Mesenchymal stem cell (in vitro differentiated cells and primary cell): Measurements from ENCODE around the gene ABI3BP.

Experiments
- DNase-seq: peaks from one replicate; pipeline ENCODE4 v3.0.0-alpha.2; 2013
- H2AFZ ChIP-seq: one replicate; pipeline ENCODE4 v1.6.1; 2013; ENCODE audit warnings: low read depth, mild to moderate bottlenecking, control low read depth, inconsistent platforms, low read length, moderate library complexity
- H2AK5ac ChIP-seq: 2 replicates; pipeline ENCODE4 v1.6.1; 2013; ENCODE audit warnings: low read length, moderate library complexity, mild to moderate bottlenecking, inconsistent platforms; ENCODE audit not compliant: severe bottlenecking
- H2BK120ac ChIP-seq: one replicate; pipeline ENCODE4 v1.6.1; 2013; ENCODE audit warnings: low read depth, mild to moderate bottlenecking, inconsistent platforms, low read length, moderate library complexity
- H2BK12ac ChIP-seq, 2 experiments: one replicate each; pipeline ENCODE4 v1.6.1; 2013; ENCODE audit warnings: inconsistent platforms in 2 of 2, low read length in 2 of 2, mild to moderate bottlenecking in 2 of 2, moderate library complexity in 2 of 2, control low read depth in 1 of 2
- H2BK15ac ChIP-seq: one replicate; pipeline ENCODE4 v1.6.1; 2013; ENCODE audit warnings: mild to moderate bottlenecking, low read depth, inconsistent platforms; ENCODE audit not compliant: poor library complexity, severe bottlenecking
- H2BK5ac ChIP-seq: 2 replicates; pipeline ENCODE4 v1.6.1; 2013; ENCODE audit warnings: low read depth, mild to moderate bottlenecking, low read length, control low read depth, inconsistent platforms; ENCODE audit not compliant: poor library complexity, severe bottlenecking
- H3K14ac ChIP-seq, 2 experiments: one replicate each; pipeline ENCODE4 v1.6.1; 2013; ENCODE audit warnings: inconsistent platforms in 2 of 2, low read length in 2 of 2, control low read depth in 1 of 2, mild to moderate bottlenecking in 1 of 2, moderate library complexity in 1 of 2
- H3K18ac ChIP-seq, 2 experiments: one replicate each; pipeline ENCODE4 v1.6.1; 2013; ENCODE audit warnings: inconsistent platforms in 2 of 2, low read length in 2 of 2, control low read depth in 1 of 2, low read depth in 1 of 2, mild to moderate bottlenecking in 1 of 2
- H3K23ac ChIP-seq, 2 experiments: one replicate each; pipeline ENCODE4 v1.6.1; 2013; ENCODE audit warnings: inconsistent platforms in 2 of 2, low read length in 2 of 2, mild to moderate bottlenecking in 2 of 2, moderate library complexity in 2 of 2, control low read depth in 1 of 2
- H3K27ac ChIP-seq: 2 replicates; pipeline ENCODE4 v1.5.1; 2013; ENCODE audit warnings: mild to moderate bottlenecking, moderate library complexity, low read length, control low read depth, inconsistent platforms; ENCODE audit not compliant: poor library complexity, severe bottlenecking
- H3K27me3 ChIP-seq, 2 experiments: 2 replicates each; pipeline versions ENCODE4 v1.6.1 to v1.7.0; 2013; ENCODE audit warnings: low read length in 2 of 2, mild to moderate bottlenecking in 2 of 2, moderate library complexity in 2 of 2, control low read depth in 1 of 2, inconsistent platforms in 1 of 2; ENCODE audit not compliant: control insufficient read depth in 1 of 2, insufficient read depth in 1 of 2
- H3K36me3 ChIP-seq, 2 experiments: 2 replicates each; pipeline versions ENCODE4 v1.6.1 to v1.7.0; 2013; ENCODE audit warnings: low read length in 2 of 2, control low read depth in 1 of 2, inconsistent platforms in 1 of 2, low read depth in 1 of 2, mild to moderate bottlenecking in 1 of 2; ENCODE audit not compliant: insufficient read depth in 2 of 2, control insufficient read depth in 1 of 2
- H3K4ac ChIP-seq, 2 experiments: one replicate each; pipeline ENCODE4 v1.6.1; 2013; ENCODE audit warnings: inconsistent platforms in 2 of 2, low read length in 2 of 2, mild to moderate bottlenecking in 2 of 2, moderate library complexity in 2 of 2, control low read depth in 1 of 2, low read depth in 1 of 2
- H3K4me1 ChIP-seq: 2 replicates; pipeline ENCODE4 v1.6.1; 2013; ENCODE audit warnings: low read depth, low read length, control low read depth; ENCODE audit not compliant: control insufficient read depth, insufficient read depth
- H3K4me2 ChIP-seq: 2 replicates; pipeline ENCODE4 v1.6.1; 2013; ENCODE audit warnings: low read length, mild to moderate bottlenecking, inconsistent platforms; ENCODE audit not compliant: poor library complexity, severe bottlenecking
- H3K4me3 ChIP-seq, 2 experiments: 2 replicates each; pipeline versions ENCODE4 v1.5.1 to v1.7.0; 2013; ENCODE audit warnings: low read length in 2 of 2, mild to moderate bottlenecking in 2 of 2, control low read depth in 1 of 2, low read depth in 1 of 2; ENCODE audit not compliant: insufficient read depth in 1 of 2
- H3K79me1 ChIP-seq: replicated peaks from 2 replicates; pipeline ENCODE4 v1.6.1; 2013; ENCODE audit warnings: mild to moderate bottlenecking, control low read depth, low read length, inconsistent platforms; ENCODE audit not compliant: poor library complexity, severe bottlenecking
- H3K9ac ChIP-seq: 2 replicates; pipeline ENCODE4 v1.7.0; 2013; ENCODE audit warnings: mild to moderate bottlenecking, low read length, moderate library complexity
- H3K9me3 ChIP-seq: 2 replicates; pipeline ENCODE4 v1.7.0; 2013; ENCODE audit warnings: mild to moderate bottlenecking, low read length; ENCODE audit not compliant: control insufficient read depth
- H4K8ac ChIP-seq: one replicate; pipeline ENCODE4 v1.6.1; 2013; ENCODE audit warnings: inconsistent platforms, mild to moderate bottlenecking, low read length, moderate library complexity
- H4K91ac ChIP-seq: one replicate; pipeline ENCODE4 v1.6.1; 2013; ENCODE audit warnings: mild to moderate bottlenecking, low read length, inconsistent platforms
- WGBS: methylation state at CpG from one replicate; pipeline ENCODE4 v1.1.7; 2013; ENCODE audit warnings: mixed read lengths; 5-methylcytosine and 5-hydroxymethylcytosine counted together

Gene ABI3BP

DNA sequence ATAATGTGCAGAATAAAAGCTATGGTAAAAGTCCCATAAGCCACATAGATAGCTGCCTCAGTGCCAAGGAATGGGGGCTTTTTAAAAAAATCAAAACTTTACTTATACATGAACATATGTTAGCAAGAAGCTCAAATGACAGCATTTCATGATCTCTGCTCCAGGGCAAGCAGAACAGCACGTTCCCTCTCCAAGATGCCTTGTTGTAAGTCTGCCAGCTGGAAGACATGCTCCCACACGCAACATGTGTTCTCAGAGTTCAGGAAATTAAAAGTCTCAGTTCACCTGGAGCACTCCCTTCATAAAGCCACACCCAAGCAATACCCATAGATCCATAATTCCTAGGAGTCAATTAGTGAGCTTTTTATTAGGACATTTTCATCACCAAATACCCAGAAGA is 52.2 kb downstream of the ABI3BP start:
- Histone ChIP-seq H3K36me3 (peaks cover 0 to 29% of the 10 kb centered on the region in 2 experiments), H3K4me2 (no peak overlapping the region), H3K79me1 (no peaks in the 10 kb centered on the region), H3K27me3 (no peaks in the 10 kb centered on the region), H2BK15ac (no peak overlapping the region), H4K91ac (no peak overlapping the region), H3K27ac (no peak overlapping the region), H3K9me3 (no peaks in the 10 kb centered on the region), H4K8ac (no peak overlapping the region), H2BK120ac (no peak overlapping the region), H3K9ac (no peak overlapping the region), H3K4me1 (no peaks in the 10 kb centered on the region), H3K18ac (no peak overlapping the region), H2AK5ac (no peak overlapping the region), H2BK5ac (no peak overlapping the region), H3K14ac (no peak overlapping the region), H2AFZ (no peak overlapping the region), H3K4me3 (no peak overlapping the region), H2BK12ac (no peak overlapping the region), H3K23ac (no peak overlapping the region), H3K4ac (no peak overlapping the region)
- DNase-seq, result no peak
- 82% methylated on average over 2 of the region's 2 CpGs for WGBS

DNA sequence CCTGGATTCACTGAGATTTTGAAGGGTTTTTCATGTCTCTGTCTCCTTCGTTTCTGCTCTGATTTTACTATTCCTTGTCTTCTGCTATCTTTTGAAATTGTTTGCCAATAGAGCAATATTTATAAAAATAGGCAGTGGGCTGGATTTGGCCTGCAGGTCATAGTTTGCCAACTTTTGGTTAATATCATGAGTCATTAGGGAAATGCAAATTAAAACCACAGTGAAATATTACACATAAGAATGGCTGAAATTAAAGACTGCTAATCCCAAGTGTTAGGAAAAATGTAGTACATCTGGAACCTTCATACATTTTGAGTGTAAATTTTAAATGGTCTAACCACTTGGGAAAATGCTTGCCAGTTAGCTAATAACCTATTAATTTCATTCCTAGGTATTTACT is 56.3 kb downstream of the ABI3BP start:
- no peaks in the 10 kb centered on the region for H3K79me1 ChIP-seq
- no peak for DNase-seq
- H4K8ac ChIP-seq, result no peak overlapping the region
- no peak overlapping the region for H2BK15ac ChIP-seq
- no peaks in the 10 kb centered on the region for H3K4me1 ChIP-seq
- H2AFZ ChIP-seq, result no peak overlapping the region
- H3K4me2 ChIP-seq, result no peak overlapping the region
- WGBS, result 100% methylated on average over 1 of the region's 1 CpG
- no peak overlapping the region for H3K27ac ChIP-seq
- H3K4me3 ChIP-seq, result no peak overlapping the region
- H3K9me3 ChIP-seq, result no peaks in the 10 kb centered on the region
- H3K4ac ChIP-seq, result no peak overlapping the region
- H3K9ac ChIP-seq, result no peak overlapping the region
- no peak overlapping the region for H3K18ac ChIP-seq
- H2BK5ac ChIP-seq, result no peak overlapping the region
- H3K27me3 ChIP-seq, result no peaks in the 10 kb centered on the region
- no peak overlapping the region for H2BK120ac ChIP-seq
- H2BK12ac ChIP-seq, result no peak overlapping the region
- no peak overlapping the region for H2AK5ac ChIP-seq
- no peak overlapping the region for H3K23ac ChIP-seq
- H3K36me3 ChIP-seq, result peaks cover 0 to 18% of the 10 kb centered on the region in 2 experiments
- H4K91ac ChIP-seq, result no peak overlapping the region
- H3K14ac ChIP-seq, result no peak overlapping the region

DNA sequence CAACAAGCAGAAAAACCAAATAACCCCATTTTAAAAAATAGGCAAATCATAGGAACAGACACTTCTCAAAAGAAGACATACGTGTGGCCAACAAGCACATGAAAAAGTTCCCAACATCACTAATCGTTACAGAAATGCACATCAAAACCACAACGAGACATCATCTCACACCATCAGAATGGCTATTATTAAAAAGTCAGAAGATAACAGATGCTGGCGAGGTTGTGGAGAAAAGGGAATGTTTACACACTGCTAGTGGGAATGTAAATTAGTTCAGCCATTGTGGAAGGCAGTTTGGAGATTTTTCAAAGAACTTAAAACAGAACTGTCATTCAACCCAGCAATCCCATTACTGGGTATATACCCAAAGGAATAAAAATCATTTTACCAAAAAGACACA is 60.7 kb downstream of the ABI3BP start:
- no peaks in the 10 kb centered on the region for H3K4me1 ChIP-seq
- no peak overlapping the region for H3K4ac ChIP-seq
- no peaks in the 10 kb centered on the region for H3K27me3 ChIP-seq
- no peak for DNase-seq
- H3K36me3 ChIP-seq, result peaks cover 0 to under 1% of the 10 kb centered on the region in 2 experiments
- H4K8ac ChIP-seq, result no peak overlapping the region
- H3K23ac ChIP-seq, result no peak overlapping the region
- H2BK5ac ChIP-seq, result no peak overlapping the region
- 100% methylated on average over 2 of the region's 4 CpGs for WGBS
- no peak overlapping the region for H3K14ac ChIP-seq
- H2AFZ ChIP-seq, result no peak overlapping the region
- no peak overlapping the region for H3K9ac ChIP-seq
- H2BK120ac ChIP-seq, result no peak overlapping the region
- H3K18ac ChIP-seq, result no peak overlapping the region
- H4K91ac ChIP-seq, result no peak overlapping the region
- no peak overlapping the region for H3K4me2 ChIP-seq
- no peak overlapping the region for H2AK5ac ChIP-seq
- H3K9me3 ChIP-seq, result no peaks in the 10 kb centered on the region
- H3K27ac ChIP-seq, result no peak overlapping the region
- H2BK15ac ChIP-seq, result no peak overlapping the region
- no peaks in the 10 kb centered on the region for H3K79me1 ChIP-seq
- H2BK12ac ChIP-seq, result no peak overlapping the region
- H3K4me3 ChIP-seq, result no peak overlapping the region

- H3K18ac ChIP-seq, result no peak overlapping the region
- peak; percentile 21 for DNase-seq
- WGBS, result 75% methylated on average over 6 of the region's 6 CpGs
- no peak overlapping the region for H3K23ac ChIP-seq
- H2BK120ac ChIP-seq, result no peak overlapping the region
- peak overlapping the region in 1 of 2 experiments; percentile 25 for H3K4me3 ChIP-seq
- no peaks in the 10 kb centered on the region for H3K27me3 ChIP-seq
- H3K79me1 ChIP-seq, result no peaks in the 10 kb centered on the region
- peak overlapping the region; percentile 87 for H3K9ac ChIP-seq
- H4K8ac ChIP-seq, result no peak overlapping the region
- H2BK5ac ChIP-seq, result no peak overlapping the region
- no peak overlapping the region for H3K4ac ChIP-seq
- H3K4me2 ChIP-seq, result no peak overlapping the region
- peaks cover 0 to 20% of the 10 kb centered on the region in 2 experiments for H3K36me3 ChIP-seq
- H4K91ac ChIP-seq, result no peak overlapping the region
- H3K9me3 ChIP-seq, result no peaks in the 10 kb centered on the region
- no peak overlapping the region for H2BK15ac ChIP-seq
- H2AFZ ChIP-seq, result no peak overlapping the region
- H2AK5ac ChIP-seq, result no peak overlapping the region
- H3K4me1 ChIP-seq, result no peaks in the 10 kb centered on the region
- no peak overlapping the region for H3K27ac ChIP-seq
- no peak overlapping the region for H2BK12ac ChIP-seq
- H3K14ac ChIP-seq, result no peak overlapping the region
Measured at GRCh38 chr3:100928638-100929428, 64.4 kb downstream of the ABI3BP start.
